NCI-H460 (cell line): ENCODE results near the gene GTSE1. TPM values are rescaled to one million over a fixed set of nuclear protein-coding genes. Genes with fewer than 3 reads are reported as not detected.

Experiments
- DNase-seq: peaks from one replicate; pipeline ENCODE4 v3.0.0-alpha.2; 2016; ENCODE audit warnings: low read depth; ENCODE audit errors: extremely low read depth
- total RNA-seq: library from RNA; depleted of rRNA; stranded (reverse); fragments of >200 nt; shearing (Covaris generic); gene quantifications from 2 replicates; pipeline ENCODE4 v1.2.3, GENCODE V29; 2014; rRNA removed

The GTSE1 gene
- total RNA-seq, 1 experiment from 2014 or later = 10.3 TPM

- no peak for DNase-seq
These were observed 79.4 kb downstream of the GTSE1 start for GRCh38 chr22:46376111-46376510.

DNA sequence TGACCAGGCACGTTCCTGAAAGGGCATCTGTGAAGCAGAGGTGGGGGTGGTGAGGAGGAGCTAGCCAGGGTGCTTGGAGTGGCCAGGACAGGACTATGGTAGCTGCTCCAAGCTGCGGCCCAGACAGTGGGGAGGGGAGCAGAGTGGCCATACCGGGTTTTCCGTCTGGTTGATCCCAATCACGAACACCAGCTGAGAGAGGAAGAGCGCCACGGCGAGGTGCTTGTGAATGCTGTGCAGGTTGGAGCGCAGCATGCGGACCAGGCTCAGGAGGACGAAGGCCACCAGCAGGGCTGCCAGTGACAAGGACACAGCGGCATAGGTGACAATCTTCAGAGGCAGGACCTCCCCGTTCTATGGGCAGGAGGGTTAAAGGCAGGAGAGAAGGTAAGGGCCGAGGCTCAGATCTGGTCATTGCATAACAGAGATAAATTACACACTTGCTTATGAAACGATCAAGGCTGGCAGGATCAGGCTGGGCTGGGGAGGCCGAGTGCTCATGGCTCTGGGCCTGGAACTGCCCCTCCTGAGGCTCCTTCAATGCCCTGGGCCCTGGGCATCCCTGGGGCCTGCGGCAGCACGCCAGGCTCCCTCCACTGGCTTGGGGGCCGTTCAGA, 80.3 kb downstream of the GTSE1 start:
- DNase-seq = no peak

GRCh38 chr22:46377525-46378425, 81.1 kb downstream of the GTSE1 start:
- DNase-seq = peak; percentile 8

DNA sequence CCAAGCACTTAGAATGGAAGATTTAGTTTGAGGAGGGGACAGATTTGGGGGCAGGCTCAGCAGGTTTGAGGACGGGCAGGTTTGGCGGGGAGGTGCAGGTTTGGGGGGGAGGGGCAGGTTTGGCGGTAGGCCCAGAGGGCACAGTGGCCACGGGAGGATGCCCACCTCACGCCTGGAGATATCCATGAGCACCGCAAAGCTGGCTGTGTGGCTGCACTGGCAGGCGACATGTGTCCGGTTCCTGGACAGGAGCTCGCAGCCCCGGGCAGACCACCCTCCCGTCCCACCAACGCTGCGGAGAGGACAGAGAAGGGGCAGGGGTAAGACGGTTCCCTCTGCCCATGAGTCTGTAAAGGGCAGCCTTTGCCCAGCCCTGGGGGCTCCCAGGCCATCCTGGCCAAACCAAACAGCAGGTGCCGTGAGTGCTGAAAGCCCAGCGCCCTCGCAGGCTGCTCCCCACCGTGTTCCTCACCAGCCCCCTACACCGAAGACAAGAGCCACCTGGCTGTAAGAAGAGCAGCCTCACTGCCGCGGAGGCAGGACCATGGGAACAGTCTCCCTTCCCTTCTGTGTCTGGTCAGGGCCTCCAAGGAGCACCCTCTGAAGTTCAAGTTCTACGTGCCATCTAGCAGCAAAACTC, 81.9 kb downstream of the GTSE1 start:
- DNase-seq = no peak

- DNase-seq = no peak
These were observed 82.6 kb downstream of the GTSE1 start for GRCh38 chr22:46379066-46379930.

- no peak for DNase-seq
These were observed 83.4 kb downstream of the GTSE1 start for GRCh38 chr22:46380069-46380468.

Other genes with a start within 250 kb of the GTSE1 start
- 3.4 and 3.6 TPM in 2 replicates for gene PPARA, start 146.3 kb upstream of the GTSE1 start, total RNA-seq
- gene CDPF1, start 46.6 kb upstream of the GTSE1 start, total RNA-seq = 14.6 and 15.8 TPM in 2 replicates
- gene PKDREJ, start 33.5 kb upstream of the GTSE1 start, total RNA-seq = not detected in 2 replicates
- 12.4 and 13.7 TPM in 2 replicates for gene TTC38, start 28.9 kb upstream of the GTSE1 start, total RNA-seq
- 26.6 and 30.7 TPM in 2 replicates for gene TRMU, start 38.8 kb downstream of the GTSE1 start, total RNA-seq
- gene CELSR1, start 240.8 kb downstream of the GTSE1 start, total RNA-seq = 7.0 and 8.7 TPM in 2 replicates